EL (cell line): Measurements from ENCODE around the gene RASGEF1B.

Source experiments
- DNase-seq: peaks from one replicate; pipeline ENCODE4 v3.0.0-alpha.2; 2016

RASGEF1B gene

GRCh38 chr4:81471588-81472280 is at the start of gene RASGEF1B:
RASGEF1B (minus strand) TSS chr4:81471907; CDS start chr4:81459508, 12,399 bp downstream.
- peak; percentile 59 for DNase-seq

- no peak for DNase-seq
Observed at GRCh38 chr4:81519856-81520255, 48.1 kb upstream of the RASGEF1B start.

- DNase-seq, result no peak
Observed at GRCh38 chr4:81519427-81519773, 47.7 kb upstream of the RASGEF1B start.

GRCh38 chr4:81518762-81519426 is 47.2 kb upstream of the RASGEF1B start:
- DNase-seq, result no peak

GRCh38 chr4:81516241-81516640 is 44.5 kb upstream of the RASGEF1B start:
- no peak for DNase-seq

- DNase-seq, result no peak
Observed at GRCh38 chr4:81512757-81513501, 41.2 kb upstream of the RASGEF1B start.

GRCh38 chr4:81512001-81512756 is 40.5 kb upstream of the RASGEF1B start:
- DNase-seq, result no peak

- no peak for DNase-seq
Observed at GRCh38 chr4:81510643-81511178, 39.0 kb upstream of the RASGEF1B start.

- no peak for DNase-seq
Observed at GRCh38 chr4:81509822-81510221, 38.1 kb upstream of the RASGEF1B start.

GRCh38 chr4:81509191-81509590 is 37.5 kb upstream of the RASGEF1B start:
- DNase-seq, result no peak

GRCh38 chr4:81508411-81509185 is 36.9 kb upstream of the RASGEF1B start:
- no peak for DNase-seq

- DNase-seq, result no peak
Observed at GRCh38 chr4:81507530-81507929, 35.8 kb upstream of the RASGEF1B start.

- no peak for DNase-seq
Observed at GRCh38 chr4:81506731-81507130, 35.0 kb upstream of the RASGEF1B start.

- DNase-seq, result no peak
Observed at GRCh38 chr4:81505726-81506125, 34.0 kb upstream of the RASGEF1B start.

GRCh38 chr4:81505004-81505598 is 33.4 kb upstream of the RASGEF1B start:
- no peak for DNase-seq

- no peak for DNase-seq
Observed at GRCh38 chr4:81504112-81505003, 32.7 kb upstream of the RASGEF1B start.

- no peak for DNase-seq
Observed at GRCh38 chr4:81503586-81503985, 31.9 kb upstream of the RASGEF1B start.

- DNase-seq, result no peak
Observed at GRCh38 chr4:81502564-81502963, 30.9 kb upstream of the RASGEF1B start.

GRCh38 chr4:81499840-81500239 is 28.1 kb upstream of the RASGEF1B start:
- DNase-seq, result no peak

- no peak for DNase-seq
Observed at GRCh38 chr4:81498551-81499099, 26.9 kb upstream of the RASGEF1B start.
